HG02610 (cell line): ENCODE data around the gene LRRC74B.
"Not testable (repeated sequence)": the region's sequence is repeated elsewhere in the genome, so short reads cannot be mapped to it uniquely, and the experiment has no call there.

Source experiments
- ATAC-seq: cut with Tn5 transposase; IDR thresholded peaks from one replicate; pipeline ENCODE4 v1.9.1; 2021; ENCODE audit warnings: mild to moderate bottlenecking, moderate library complexity; ENCODE audit not compliant: unreplicated experiment

Gene LRRC74B

GRCh38 chr22:21075516-21076138 lies 29.9 kb downstream of the LRRC74B start:
- ATAC-seq = no peak

GRCh38 chr22:21076912-21077625 lies 31.3 kb downstream of the LRRC74B start:
- no peak for ATAC-seq

GRCh38 chr22:21077884-21078508 lies 32.2 kb downstream of the LRRC74B start:
- no peak for ATAC-seq

GRCh38 chr22:21078916-21079315 lies 33.2 kb downstream of the LRRC74B start:
- ATAC-seq = no peak

GRCh38 chr22:21079493-21079892 lies 33.7 kb downstream of the LRRC74B start:
- no peak for ATAC-seq

- ATAC-seq = no peak
Observed at GRCh38 chr22:21080435-21081137, 34.8 kb downstream of the LRRC74B start.

- no peak for ATAC-seq
Observed at GRCh38 chr22:21082248-21082647, 36.5 kb downstream of the LRRC74B start.

GRCh38 chr22:21087119-21087518 lies 41.4 kb downstream of the LRRC74B start:
- ATAC-seq = no peak

- ATAC-seq = not testable (repeated sequence)
Observed at GRCh38 chr22:21087926-21088325, 42.2 kb downstream of the LRRC74B start.

GRCh38 chr22:21091220-21091619 lies 45.5 kb downstream of the LRRC74B start:
- ATAC-seq = not testable (repeated sequence)

- ATAC-seq = no peak
Observed at GRCh38 chr22:21092797-21093554, 47.2 kb downstream of the LRRC74B start.

GRCh38 chr22:21093555-21094137 lies 47.9 kb downstream of the LRRC74B start:
- not testable (repeated sequence) for ATAC-seq

GRCh38 chr22:21094911-21095772 lies 49.4 kb downstream of the LRRC74B start:
- no peak for ATAC-seq

GRCh38 chr22:21095773-21096107 lies 50.0 kb downstream of the LRRC74B start:
- ATAC-seq = no peak

GRCh38 chr22:21096878-21097277 lies 51.1 kb downstream of the LRRC74B start:
- ATAC-seq = not testable (repeated sequence)

GRCh38 chr22:21098099-21098671 lies 52.4 kb downstream of the LRRC74B start:
- ATAC-seq = no peak

GRCh38 chr22:21099578-21099977 lies 53.8 kb downstream of the LRRC74B start:
- ATAC-seq = no peak

- no peak for ATAC-seq
Observed at GRCh38 chr22:21100149-21101032, 54.6 kb downstream of the LRRC74B start.
